ENCODE data around the gene RNU6-1. TPM values are rescaled to one million over a fixed set of nuclear protein-coding genes. Genes with fewer than 3 reads are reported as not detected.

The RNU6-1 gene
- total RNA-seq, 1 experiment from 2014 or later = not detected

DNA sequence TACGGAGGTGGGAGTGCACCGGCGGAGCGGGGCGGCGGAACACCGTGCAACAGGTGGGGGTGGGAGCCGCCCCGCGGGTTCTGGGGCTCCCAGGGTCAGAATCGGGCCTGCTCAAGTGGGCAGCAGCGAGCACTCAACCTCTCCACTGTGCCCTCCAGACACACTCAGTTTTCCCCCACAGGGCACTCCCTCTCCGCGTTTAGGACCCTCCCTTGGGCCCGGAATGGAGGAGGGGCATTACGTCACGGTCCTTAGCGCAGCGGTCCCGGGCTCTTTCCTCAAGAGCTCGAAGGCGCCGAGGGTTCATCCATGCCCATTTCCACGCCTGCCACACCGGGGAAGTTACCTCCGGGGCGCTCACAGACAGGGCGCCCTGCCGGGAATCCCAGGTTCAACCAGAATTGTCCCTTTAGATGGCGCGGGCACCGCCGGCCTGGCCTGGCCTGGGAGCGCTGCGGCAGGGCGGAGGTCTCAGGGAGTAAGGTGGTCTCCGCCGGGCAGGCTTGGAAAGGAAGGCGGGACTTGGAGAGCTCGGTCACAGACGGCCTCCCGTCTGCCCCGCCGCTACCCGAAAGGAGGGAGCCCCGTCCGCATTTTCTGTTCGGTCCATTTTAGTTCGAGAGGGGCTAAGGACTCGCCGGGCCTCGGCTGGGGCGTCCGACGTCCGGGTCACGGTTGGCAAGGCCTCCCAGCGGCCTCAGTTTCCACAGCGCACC lies 5.1 kb downstream of the RNU6-1 start:
- DNase-seq (ENCODE audit: extremely low read depth, low read depth) = no peak

DNA sequence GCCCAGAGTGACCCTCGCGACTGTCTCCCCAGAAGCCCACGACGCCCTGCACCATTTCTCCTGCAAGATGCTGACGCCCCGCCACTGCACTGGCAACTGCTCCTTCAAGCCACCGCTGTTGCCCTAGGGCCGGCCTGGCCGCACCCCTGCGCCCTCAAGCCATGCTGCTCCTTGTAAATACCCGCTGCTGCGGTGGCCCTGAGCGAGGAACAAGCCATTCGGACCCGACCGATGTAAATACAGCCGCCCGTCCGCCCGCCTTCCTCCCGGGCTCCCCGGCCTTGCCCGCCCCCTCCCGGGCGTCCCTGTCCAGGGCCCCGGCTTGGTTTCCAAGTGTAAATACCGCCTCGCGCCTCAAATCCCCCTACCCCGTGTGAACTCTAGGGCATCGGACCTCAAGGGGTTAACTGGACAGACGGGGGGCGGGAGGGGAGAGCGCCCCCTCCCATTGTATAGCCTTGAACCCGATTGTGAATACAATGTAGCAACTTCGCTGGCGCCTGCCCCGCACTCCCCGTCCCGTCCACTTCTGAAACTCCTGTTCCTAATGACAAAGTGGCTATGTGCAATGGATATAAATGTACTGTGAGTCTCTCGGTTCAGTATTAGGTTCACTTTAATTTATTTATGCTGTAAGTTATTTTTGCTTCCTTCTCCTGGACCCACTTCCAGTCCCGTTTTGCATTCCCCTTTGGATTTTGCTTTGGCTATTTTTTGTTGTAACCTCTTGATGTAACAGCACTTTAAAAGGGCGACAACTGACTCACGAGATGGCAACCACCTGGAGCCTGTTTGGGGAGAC lies 5.9 kb downstream of the RNU6-1 start:
- DNase-seq (ENCODE audit: extremely low read depth, low read depth) = peak; percentile 26

DNA sequence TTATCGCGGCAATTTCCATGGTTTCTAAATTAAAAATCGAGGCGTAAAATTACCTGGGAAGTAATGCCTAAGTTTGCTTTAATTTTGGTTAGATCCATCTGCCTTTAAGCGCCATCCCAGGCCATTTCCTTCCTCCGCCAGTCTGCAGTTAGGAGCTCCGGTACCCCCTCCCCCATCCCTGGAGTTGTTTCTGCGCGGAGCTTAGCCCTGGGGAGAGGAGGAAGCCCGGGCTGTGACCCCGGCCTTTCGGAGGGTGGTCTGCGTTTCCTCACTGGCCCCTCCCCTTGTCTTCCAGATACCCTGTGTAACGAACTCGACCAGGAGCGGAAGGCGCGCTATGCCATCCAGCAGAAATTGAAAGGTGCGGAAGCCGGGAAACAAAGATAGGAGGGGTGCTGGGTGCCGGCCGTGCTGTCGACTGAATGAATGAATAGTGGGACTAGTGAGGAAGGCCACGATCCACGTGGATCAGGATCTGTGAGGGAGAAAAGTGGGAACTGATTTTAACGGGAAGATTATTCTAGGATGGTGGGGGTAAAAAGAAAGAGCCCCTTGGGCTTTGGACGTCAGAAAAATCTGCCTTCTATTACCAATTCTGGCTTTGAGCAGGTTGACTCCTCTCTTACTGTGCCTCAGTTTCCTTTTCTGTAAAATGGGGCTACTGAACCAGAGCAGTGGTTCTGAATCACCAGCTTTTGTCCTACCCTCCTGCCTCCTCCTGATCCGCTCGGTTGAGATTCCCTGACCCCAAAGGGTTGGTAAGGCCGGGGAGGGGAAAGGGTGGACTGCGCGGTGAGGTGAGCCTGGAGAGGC lies 6.7 kb downstream of the RNU6-1 start:
- DNase-seq (ENCODE audit: extremely low read depth, low read depth) = no peak

DNA sequence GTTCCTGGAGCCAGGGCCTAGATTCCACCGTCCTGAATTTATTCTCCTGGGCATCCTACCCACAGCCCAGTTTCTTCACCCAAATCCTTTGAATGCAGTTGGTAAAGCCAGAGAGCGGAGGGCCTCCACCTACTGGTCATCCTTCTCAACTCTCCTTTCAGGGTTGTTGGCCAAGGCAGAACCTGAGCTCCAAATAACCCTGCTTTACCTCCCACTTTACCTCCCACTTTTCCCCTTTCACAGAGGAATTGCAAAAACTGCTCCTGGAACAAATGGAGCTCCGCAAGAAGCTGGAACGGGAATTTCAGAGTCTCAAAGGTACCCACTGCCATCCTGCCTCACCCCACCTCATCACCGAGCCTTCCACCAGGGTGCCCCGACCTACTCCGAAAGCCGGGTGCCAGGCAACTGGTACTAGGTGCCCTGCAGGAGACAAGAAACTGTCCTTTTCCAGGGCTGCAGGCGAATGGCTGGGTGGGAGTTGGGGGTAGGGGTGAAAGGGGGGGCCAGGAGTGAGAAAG lies 7.8 kb downstream of the RNU6-1 start:
- peak; percentile 25 for DNase-seq (ENCODE audit: extremely low read depth, low read depth)

DNA sequence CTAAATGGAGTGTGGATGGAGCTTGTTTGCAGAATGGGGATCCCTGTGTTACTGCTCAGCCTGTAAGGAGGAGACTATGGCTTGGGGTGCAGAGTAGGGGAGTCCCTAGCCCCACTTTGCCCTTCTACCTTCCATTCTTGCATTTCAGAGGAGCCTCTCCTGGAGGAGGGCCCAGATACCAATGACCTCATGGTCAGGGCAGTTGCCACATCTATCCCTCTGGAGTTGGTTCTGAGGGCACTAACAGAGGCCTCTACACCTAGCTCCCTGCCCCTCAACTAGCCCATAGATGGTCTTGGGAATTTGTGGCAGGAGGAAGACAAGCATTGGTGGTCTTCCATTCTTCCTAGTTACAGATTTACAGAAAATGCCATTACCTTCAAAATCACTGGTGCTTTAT lies 8.5 kb downstream of the RNU6-1 start:
- DNase-seq (ENCODE audit: extremely low read depth, low read depth) = no peak

DNA sequence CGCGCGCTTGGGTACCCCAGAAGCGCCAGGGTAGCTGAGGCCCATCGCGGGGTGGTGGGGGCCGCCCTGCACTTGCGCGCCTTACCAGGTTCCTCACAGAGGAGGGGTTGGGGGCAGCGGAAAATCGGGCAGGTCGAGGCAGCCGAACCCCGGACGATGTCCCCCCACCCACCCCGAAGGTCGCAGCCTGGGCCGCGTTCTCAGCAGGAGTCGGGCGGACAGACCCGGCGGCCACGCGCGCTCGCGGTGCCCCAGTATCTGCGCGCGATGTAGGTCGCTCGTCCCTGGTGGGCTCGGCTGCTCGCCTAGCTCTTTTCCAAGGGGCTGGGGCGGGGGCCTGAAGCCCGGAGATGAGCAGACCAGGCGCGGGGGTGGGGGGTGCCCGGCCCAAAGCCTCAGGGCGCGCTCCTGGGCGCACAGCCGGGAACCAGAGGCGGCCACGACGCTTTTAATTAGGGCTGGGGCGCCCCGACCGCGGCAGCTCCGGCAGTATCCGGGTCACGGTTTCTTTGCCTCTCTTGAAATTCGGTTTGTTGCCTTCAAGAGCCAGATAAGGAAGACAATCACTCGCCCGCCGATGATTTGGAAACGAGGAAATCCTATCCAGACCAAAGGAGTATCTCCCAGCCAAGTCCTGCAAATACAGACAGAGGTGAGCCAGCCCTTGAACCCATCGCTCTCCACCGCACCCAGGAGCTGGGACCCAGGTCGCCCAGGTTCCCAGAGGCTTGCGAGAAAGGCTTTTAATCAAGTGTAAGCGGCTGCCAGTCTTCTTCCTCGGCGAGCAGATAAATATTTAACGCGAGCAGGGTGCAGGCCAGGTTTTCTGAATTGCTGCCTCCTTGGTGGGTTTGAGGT lies 10.0 kb downstream of the RNU6-1 start:
- no peak for DNase-seq (ENCODE audit: extremely low read depth, low read depth)

DNA sequence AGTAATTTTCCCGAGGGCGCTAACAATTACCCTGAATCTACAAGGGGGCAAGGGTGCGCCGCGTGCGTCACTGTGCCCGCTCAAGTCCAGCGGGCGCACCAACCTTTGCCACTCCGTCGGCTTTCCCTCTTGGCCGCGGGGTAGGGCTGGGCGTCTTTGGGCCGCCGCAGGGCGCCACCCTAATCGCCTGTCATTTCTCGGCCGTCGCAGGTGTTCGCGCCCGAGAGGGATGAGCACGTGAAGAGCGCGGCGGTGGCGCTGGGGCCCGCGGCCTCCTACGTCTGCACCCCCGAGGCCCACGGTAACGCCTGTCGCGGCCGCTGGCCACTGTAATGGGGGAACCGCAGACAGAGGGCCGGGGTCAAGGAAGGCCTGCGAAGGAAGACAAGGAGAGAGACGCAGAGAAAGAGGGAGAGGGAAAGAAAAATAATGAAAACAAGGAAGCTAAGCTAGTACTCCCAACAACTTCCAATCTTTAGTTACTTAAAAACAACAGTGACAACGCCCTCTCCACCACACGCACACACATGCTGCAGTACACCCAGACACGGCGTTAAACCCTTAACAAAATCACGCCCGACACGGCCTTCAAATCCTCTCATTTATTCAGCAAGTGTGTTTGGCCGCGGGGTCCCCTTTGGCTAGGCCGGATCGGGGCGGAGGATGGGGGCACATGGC lies 10.7 kb downstream of the RNU6-1 start:
- DNase-seq (ENCODE audit: extremely low read depth, low read depth) = no peak

DNA sequence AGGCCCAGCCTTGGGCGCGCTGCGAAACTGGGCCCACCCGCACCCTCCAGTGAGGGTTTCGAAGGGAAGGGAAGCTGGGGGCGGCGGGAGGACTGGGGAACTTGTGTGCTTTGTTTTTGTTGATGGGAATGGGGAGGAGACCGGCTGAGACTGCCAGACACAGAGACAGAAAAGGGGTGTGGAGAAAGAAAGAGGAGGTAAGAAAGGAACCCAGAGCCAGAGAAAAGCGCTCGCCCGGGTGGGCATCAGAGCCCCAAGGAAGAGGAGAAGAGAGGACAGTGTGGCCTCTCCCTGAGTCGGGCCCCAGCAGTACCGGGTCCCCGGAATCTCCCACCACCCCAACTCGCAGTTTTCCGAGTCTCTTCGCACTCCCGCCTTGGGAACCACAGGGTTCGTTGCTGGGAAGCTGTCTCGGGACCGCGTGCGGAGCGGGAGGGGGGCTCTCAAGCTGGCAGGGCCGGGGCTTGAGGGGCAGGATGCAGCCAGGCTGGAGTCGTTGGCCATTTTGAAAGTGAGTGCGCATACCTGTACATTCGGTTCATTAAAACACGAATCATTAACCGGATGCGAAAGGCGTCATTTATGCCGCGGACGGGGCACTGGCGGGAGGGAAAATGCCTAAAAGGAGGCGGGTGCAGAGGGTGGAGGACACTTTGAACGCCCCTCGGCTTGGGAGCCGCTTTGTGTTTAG lies 11.4 kb downstream of the RNU6-1 start:
- no peak for DNase-seq (ENCODE audit: extremely low read depth, low read depth)

DNA sequence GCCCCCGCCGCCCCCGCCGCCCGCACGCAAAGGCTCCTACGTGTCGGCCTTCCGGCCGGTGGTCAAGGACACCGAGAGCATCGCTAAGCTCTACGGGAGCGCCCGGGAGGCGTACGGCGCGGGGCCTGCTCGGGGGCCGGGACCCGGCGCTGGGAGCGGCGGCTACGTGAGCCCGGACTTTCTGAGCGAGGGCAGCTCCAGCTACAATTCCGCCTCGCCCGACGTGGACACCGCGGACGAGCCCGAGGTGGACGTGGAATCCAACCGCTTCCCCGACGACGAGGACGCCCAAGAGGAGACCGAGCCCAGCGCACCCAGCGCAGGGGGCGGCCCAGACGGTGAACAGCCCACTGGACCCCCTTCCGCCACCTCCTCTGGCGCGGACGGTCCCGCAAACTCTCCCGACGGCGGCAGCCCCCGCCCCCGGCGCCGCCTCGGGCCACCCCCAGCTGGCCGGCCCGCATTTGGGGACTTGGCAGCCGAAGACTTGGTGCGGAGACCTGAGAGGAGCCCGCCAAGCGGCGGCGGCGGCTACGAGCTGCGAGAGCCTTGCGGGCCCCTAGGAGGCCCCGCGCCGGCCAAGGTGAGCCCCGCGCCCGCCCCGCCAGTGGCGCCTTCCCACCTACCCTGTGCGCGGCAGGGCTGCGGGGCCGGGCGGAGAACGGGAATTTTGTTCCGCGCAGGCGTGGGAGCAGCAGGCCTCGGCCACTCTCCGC lies 12.1 kb downstream of the RNU6-1 start:
- no peak for DNase-seq (ENCODE audit: extremely low read depth, low read depth)

DNA sequence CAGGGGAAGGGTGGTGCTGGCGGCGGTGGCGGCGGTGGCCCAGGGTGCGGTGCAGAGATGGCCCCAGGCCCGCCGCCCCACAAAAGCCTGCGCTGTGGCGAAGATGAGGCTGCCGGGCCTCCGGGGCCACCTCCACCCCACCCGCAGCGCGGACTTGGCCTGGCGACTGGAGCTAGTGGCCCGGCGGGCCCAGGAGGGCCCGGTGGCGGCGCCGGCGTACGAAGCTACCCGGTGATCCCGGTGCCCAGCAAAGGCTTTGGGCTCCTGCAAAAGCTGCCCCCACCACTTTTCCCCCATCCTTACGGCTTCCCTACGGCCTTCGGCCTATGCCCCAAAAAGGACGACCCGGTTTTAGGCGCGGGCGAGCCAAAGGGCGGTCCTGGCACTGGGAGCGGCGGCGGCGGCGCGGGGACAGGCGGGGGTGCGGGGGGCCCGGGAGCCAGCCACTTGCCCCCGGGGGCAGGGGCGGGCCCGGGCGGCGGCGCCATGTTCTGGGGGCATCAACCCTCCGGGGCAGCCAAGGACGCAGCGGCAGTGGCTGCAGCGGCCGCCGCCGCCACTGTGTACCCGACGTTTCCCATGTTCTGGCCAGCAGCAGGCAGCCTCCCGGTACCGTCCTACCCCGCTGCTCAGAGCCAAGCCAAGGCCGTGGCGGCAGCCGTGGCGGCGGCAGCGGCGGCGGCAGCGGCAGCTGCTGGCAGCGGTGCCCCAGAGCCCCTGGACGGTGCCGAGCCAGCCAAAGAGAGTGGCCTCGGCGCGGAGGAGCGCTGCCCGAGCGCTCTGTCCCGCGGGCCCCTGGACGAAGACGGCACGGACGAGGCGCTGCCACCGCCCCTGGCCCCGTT lies 12.9 kb downstream of the RNU6-1 start:
- DNase-seq (ENCODE audit: extremely low read depth, low read depth) = no peak

DNA sequence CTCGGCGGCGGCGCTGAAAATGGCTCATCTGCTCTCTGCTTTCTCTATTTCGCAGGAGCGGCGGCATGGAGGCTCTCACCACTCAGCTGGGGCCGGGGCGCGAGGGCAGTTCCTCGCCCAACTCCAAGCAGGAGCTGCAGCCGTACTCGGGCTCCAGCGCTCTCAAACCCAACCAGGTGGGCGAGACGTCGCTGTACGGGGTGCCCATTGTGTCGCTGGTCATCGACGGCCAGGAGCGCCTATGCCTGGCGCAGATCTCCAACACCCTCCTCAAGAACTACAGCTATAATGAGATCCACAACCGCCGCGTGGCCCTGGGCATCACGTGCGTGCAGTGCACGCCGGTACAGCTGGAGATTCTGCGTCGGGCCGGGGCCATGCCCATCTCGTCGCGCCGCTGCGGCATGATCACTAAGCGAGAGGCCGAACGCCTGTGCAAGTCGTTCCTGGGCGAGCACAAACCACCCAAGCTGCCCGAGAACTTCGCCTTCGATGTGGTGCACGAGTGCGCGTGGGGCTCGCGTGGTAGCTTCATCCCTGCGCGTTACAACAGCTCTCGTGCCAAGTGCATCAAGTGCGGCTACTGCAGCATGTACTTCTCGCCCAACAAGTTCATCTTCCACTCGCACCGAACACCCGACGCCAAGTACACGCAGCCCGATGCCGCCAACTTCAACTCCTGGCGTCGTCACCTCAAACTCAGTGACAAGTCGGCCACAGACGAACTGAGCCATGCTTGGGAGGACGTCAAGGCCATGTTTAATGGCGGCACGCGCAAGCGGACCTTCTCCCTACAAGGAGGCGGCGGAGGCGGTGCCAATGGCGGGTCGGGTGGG lies 13.7 kb downstream of the RNU6-1 start:
- DNase-seq (ENCODE audit: extremely low read depth, low read depth) = no peak

DNA sequence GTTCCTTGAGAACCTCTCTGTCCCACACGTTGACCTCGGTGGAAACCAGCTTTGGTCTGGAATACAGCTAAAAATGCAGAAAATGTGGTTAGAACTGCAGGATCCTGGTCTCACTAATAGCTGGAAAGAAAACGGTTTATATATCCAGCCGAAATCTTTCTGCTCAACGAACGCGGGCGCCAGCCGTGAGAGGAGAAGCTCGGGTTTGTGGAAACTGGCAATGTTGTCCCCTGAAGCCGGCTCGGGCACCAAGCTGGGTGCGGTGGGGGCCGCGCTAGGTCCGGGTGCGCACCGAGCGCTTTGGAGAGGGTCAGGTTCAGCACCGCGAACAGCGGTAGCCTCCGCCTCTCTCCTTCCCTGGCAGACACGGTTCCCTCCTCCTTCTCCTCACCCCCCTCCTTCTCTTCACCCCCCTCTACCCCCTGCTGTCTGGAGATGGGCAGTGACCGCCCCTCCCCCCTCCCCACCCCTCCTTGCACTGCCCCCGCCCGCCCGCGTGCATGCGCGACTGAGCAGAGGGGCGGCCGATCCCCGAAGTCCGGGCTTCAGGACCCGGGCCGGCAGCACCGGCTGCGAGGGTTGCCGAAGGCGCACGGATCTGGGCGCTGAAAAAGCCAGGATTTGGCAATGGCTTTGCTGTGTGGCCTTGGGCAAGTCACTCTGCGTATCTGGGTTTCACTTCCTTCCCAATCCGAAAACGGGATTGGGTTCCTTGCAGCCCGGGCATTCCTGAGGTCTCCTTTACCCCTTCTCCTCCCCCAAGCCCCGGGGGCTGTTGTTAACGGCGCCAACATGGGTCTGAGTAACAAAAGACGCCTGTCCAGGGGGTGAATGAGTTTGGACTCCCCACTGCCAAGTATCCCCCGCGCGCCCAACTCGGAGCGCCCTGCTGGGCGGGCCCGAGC lies 14.6 kb downstream of the RNU6-1 start, which contains the start of gene SKOR1:
Gene SKOR1 (plus strand): TSS at position 534 of the 905 bp plus-strand sequence. CDS start 94 bp downstream, at position 628.
- no peak for DNase-seq (ENCODE audit: extremely low read depth, low read depth)

DNA sequence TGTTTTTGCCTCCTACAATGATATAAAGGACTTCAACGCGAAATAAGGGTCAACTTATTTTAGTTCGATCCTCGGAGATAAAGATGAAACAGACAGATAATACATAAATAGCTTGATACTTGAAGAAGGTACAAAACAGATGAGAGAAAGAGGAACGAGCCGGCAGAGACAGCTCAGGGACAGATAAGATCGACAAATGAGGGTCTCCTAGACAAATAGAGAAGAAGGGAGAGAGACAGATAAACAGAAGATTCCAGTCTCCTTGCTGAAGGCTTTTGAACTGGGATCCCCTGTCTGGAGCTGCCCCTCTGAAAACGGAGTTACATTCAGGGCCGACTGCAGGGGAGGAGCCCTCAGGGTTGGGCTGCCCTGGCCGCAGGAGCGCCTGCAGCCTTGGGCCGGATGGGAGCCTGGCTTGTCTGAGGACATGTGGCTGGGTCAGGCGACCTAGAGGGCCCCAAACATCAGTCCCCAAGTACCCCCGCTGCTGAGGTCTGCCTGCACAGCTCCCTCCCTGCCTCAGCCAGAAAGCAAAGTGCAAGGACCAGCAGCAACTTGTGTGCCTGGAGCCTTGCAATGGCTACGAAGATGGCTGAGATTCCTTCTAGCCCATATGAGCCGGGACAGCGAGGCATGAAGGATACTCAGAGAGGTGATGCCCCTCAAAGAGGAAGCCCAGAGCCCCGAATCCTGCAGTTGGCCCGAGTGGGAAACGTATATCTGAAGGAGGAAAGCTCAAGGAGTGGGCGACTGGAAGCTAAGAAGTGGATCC lies 15.5 kb downstream of the RNU6-1 start:
- no peak for DNase-seq (ENCODE audit: extremely low read depth, low read depth)

Data from NCI-H460 (cell line).